SK-N-SH (cell line): Measurements from ENCODE around the gene MAGEA6.
"Not testable (repeated sequence)": the region's sequence is repeated elsewhere in the genome, so short reads cannot be mapped to it uniquely, and the experiment has no call there.

Source experiments
- CTCF ChIP-seq: fragments of 200-600 bp; sonication (generic); IDR thresholded peaks from 2 replicates; pipeline ENCODE4 v1.6.1; 2017; ENCODE audit warnings: antibody characterized with exemption, mild to moderate bottlenecking, moderate library complexity
- EP300 ChIP-seq, 2 experiments: IDR thresholded peaks; 2 replicates each; pipeline versions ENCODE4 v1.4.0 to v1.6.1; 2012; ENCODE audit warnings: borderline replicate concordance in 1 of 2, low read depth in 1 of 2, low read length in 1 of 2
- GABPA ChIP-seq: IDR thresholded peaks from 2 replicates; pipeline ENCODE4 v1.4.0; 2012; ENCODE audit warnings: low read depth, mild to moderate bottlenecking
- GATA2 ChIP-seq: sonication (generic); formaldehyde crosslinking; IDR thresholded peaks from 2 replicates; pipeline ENCODE4 v1.5.0; 2020; ENCODE audit warnings: mild to moderate bottlenecking, missing genetic modification reagents
- MAX ChIP-seq: IDR thresholded peaks from 2 replicates; pipeline ENCODE4 v1.4.0; 2012; ENCODE audit warnings: low read depth
- MXI1 ChIP-seq: IDR thresholded peaks from 2 replicates; pipeline ENCODE4 v1.6.1; 2012; ENCODE audit warnings: mild to moderate bottlenecking, low read depth, low read length, improper control_type of control experiment
- NFIC ChIP-seq: IDR thresholded peaks from 2 replicates; pipeline ENCODE4 v1.4.0; 2012; ENCODE audit warnings: borderline replicate concordance
- POLR2AphosphoS5 ChIP-seq: IDR thresholded peaks from 2 replicates; pipeline ENCODE4 v1.6.1; 2012; ENCODE audit warnings: low read depth, low read length
- RCOR1 ChIP-seq: fragments of 150-350 bp; IDR thresholded peaks from 2 replicates; pipeline ENCODE4 v1.6.1; 2017; ENCODE audit warnings: antibody characterized with exemption, low read length
- RXRA ChIP-seq: IDR thresholded peaks from 2 replicates; pipeline ENCODE4 v1.4.0; 2012; ENCODE audit warnings: low read depth, mild to moderate bottlenecking, borderline replicate concordance
- TCF12 ChIP-seq: IDR thresholded peaks from 2 replicates; pipeline ENCODE4 v1.4.0; 2012
- TEAD4 ChIP-seq: IDR thresholded peaks from 2 replicates; pipeline ENCODE4 v1.4.0; 2012; ENCODE audit warnings: mild to moderate bottlenecking, borderline replicate concordance; ENCODE audit not compliant: insufficient read depth
- ZBTB33 ChIP-seq: IDR thresholded peaks from 2 replicates; pipeline ENCODE4 v1.4.0; 2012; ENCODE audit warnings: low read depth, borderline replicate concordance

GRCh38 chrX:152759544-152759943 is 9.9 kb downstream of the MAGEA6 start:
- not testable (repeated sequence) for TF ChIP-seq CTCF; MXI1; EP300 (IDR thresholded peaks at IDR 0.05; ENCODE audit: borderline replicate concordance in 1 of 2, low read depth in 1 of 2, low read length in 1 of 2); GATA2 (CRISPR knock-in tag); TEAD4; GABPA; POLR2AphosphoS5; ZBTB33; RCOR1; TCF12; NFIC; MAX; RXRA
